Left lung (tissue), 10 donors: Measurements from ENCODE around the gene TRMU. TPM values are rescaled to one million over a fixed set of nuclear protein-coding genes. Genes with fewer than 3 reads are reported as not detected.

ENCODE experiments used
- ATAC-seq: fragments of 200-7000 bp; cut with Tn5 transposase; one replicate; pipeline ENCODE4 v1.9.1; 2020; ENCODE audit warnings: moderate library complexity
- DNase-seq, 4 donors: peaks; one replicate each; pipeline ENCODE4 v3.0.0-alpha.2; 2013 to 2020
- H3K27ac ChIP-seq, 2 donors: fragments of 200-600 bp; sonication (generic) in 1 of 2; one replicate each; pipeline versions ENCODE4 v1.5.0 to v1.8.0; 2020 to 2021
- H3K27me3 ChIP-seq, 2 donors: fragments of 200-600 bp; sonication (generic) in 1 of 2; one replicate each; pipeline versions ENCODE4 v1.5.0 to v1.8.0; 2020 to 2021
- H3K36me3 ChIP-seq, 2 donors: fragments of 200-600 bp; sonication (generic) in 1 of 2; one replicate each; pipeline versions ENCODE4 v1.5.0 to v1.8.0; 2020 to 2021
- H3K4me1 ChIP-seq, 2 donors: fragments of 200-600 bp; one replicate each; pipeline ENCODE4 v1.8.0; 2021
- H3K4me3 ChIP-seq, 2 donors: fragments of 200-600 bp; sonication (generic) in 1 of 2; one replicate each; pipeline versions ENCODE4 v1.5.0 to v1.8.0; 2020 to 2021; ENCODE audit warnings: mild to moderate bottlenecking in 1 of 2
- H3K9me3 ChIP-seq, 2 donors: fragments of 200-600 bp; sonication (generic) in 1 of 2; one replicate each; pipeline versions ENCODE4 v1.5.0 to v1.8.0; 2020 to 2021
- intact Hi-C, 2 donors: fragments of 100-400 bp; cut with DNase I; formaldehyde crosslinking; loops; one replicate each; pipeline versions ENCODE4 v1.11.2 to v1.14.2; 2022
- polyA plus RNA-seq, 6 donors: library from polyadenylated mRNA; unstranded; fragments of 120-200 nt; gene quantifications; one replicate each; pipeline ENCODE4 v1.2.1, GENCODE V29; 2013; ENCODE audit not compliant: insufficient read length in 6 of 6
- total RNA-seq, 2 donors: library from RNA; stranded (reverse); fragmentation: NEBNext Ultra II Directional; extraction: Animal tissue kit (Norgen Biotek cat#: 25700); gene quantifications; one replicate each; pipeline ENCODE4 v1.2.1, GENCODE V29; 2021
- TF ChIP-seq, protein P1 (sequence below), 2 donors: fragments of 200-600 bp; sonication (generic) in 1 of 2; IDR thresholded peaks; one replicate each; pipeline versions ENCODE4 v1.5.0 to v1.8.0; 2021; ENCODE audit warnings: antibody characterized with exemption in 2 of 2
- donor health status: DM: no; HTN: yes; CAD: no.
- donor health status: DM: no; HTN: no; CAD: no.

Gene TRMU
- total and polyA plus RNA-seq, 8 donors = 34.1 to 53.1 (median 42.5) TPM

DNA sequence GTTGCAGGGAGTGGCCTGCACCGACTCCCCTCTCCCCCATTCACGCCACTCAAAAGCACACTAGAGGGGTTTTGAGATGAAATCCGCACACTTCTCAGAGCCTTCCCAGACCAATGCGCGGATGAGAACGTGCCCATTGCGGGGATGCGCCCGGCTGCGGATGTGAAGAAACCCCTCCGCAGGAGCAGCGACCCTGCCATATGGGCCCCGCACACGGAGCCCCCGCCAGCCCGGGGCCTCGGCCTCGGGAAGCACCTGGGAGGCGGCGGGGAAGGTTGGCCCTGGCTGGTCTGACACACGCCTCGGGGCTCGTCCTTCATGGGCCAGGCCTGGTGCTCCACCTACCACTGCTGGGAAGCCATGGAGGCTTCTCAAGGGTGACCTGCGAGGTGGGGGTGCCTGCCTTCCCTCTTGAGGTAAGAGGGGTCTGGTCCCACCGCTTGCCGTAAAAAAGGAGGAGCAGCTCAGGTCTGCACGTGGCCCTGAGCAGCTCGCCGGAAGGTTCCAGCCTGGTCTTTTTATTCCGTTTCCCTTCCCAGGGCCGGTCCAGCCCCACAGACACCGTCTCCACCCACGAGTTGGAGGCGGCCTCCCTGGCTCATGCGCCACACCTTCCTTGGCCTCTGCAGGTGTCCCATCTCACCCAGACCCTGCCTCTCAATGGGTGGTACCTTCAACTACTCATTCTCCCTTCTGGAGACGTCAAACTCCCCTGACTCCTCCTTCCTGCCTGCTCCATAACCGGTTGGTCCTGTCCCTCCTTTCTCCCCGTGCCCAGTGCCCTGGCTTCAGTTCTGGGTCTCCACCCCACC, 39.4 kb downstream of the TRMU start:
- peaks cover 0 to 10% of the 10 kb centered on the region in 2 donors for H3K9me3 ChIP-seq
- H3K27ac ChIP-seq = no peak overlapping the region
- no peak overlapping the region for H3K4me3 ChIP-seq
- peaks cover 0 to 18% of the 10 kb centered on the region in 2 donors for H3K27me3 ChIP-seq
- DNase-seq (peak in 3 of 4 donors; percentile 77 to 88 (median 79)), ATAC-seq (peak; percentile 69)
- TF ChIP-seq, protein P1, sequence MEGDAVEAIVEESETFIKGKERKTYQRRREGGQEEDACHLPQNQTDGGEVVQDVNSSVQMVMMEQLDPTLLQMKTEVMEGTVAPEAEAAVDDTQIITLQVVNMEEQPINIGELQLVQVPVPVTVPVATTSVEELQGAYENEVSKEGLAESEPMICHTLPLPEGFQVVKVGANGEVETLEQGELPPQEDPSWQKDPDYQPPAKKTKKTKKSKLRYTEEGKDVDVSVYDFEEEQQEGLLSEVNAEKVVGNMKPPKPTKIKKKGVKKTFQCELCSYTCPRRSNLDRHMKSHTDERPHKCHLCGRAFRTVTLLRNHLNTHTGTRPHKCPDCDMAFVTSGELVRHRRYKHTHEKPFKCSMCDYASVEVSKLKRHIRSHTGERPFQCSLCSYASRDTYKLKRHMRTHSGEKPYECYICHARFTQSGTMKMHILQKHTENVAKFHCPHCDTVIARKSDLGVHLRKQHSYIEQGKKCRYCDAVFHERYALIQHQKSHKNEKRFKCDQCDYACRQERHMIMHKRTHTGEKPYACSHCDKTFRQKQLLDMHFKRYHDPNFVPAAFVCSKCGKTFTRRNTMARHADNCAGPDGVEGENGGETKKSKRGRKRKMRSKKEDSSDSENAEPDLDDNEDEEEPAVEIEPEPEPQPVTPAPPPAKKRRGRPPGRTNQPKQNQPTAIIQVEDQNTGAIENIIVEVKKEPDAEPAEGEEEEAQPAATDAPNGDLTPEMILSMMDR (IDR thresholded peaks at IDR 0.05) = no peak
- intact Hi-C loops = no loop called here
- H3K4me1 ChIP-seq = peaks cover 8 to 14% of the 10 kb centered on the region in 2 donors
- no peaks in the 10 kb centered on the region for H3K36me3 ChIP-seq

DNA sequence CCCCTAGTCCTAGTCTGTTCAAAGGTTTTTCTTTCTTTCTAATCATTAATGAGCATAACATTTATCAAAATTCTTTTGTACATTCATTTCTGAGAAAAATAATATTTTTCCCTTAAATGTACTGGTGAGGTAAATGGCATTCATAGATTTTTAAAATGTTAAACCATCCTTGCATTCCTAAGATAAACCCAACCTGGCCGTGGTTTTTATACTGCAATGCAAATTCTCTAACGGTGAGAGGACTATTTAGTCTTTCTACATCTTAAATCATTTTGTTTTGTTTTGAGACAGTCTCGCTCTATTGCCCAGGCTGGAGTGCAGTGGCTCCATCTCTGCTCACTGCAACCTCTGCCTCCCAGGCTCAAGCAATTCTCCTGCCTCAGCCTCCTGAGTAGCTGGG, 40.6 kb downstream of the TRMU start:
- DNase-seq = peak in 1 of 4 donors; percentile 1
- Histone ChIP-seq H3K4me1 (peaks cover 8 to 14% of the 10 kb centered on the region in 2 donors), H3K27ac (peak overlapping the region; percentile 72 to 83), H3K9me3 (peaks cover 0 to 10% of the 10 kb centered on the region in 2 donors), H3K4me3 (peak overlapping the region in 1 of 2 donors; percentile 7), H3K36me3 (no peaks in the 10 kb centered on the region), H3K27me3 (peaks cover 0 to 18% of the 10 kb centered on the region in 2 donors)
- ATAC-seq = no peak
- TF ChIP-seq, protein P1 (IDR thresholded peaks at IDR 0.05) = no peak
- intact Hi-C loops = no loop called here

DNA sequence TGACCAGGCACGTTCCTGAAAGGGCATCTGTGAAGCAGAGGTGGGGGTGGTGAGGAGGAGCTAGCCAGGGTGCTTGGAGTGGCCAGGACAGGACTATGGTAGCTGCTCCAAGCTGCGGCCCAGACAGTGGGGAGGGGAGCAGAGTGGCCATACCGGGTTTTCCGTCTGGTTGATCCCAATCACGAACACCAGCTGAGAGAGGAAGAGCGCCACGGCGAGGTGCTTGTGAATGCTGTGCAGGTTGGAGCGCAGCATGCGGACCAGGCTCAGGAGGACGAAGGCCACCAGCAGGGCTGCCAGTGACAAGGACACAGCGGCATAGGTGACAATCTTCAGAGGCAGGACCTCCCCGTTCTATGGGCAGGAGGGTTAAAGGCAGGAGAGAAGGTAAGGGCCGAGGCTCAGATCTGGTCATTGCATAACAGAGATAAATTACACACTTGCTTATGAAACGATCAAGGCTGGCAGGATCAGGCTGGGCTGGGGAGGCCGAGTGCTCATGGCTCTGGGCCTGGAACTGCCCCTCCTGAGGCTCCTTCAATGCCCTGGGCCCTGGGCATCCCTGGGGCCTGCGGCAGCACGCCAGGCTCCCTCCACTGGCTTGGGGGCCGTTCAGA, 41.5 kb downstream of the TRMU start:
- Histone ChIP-seq H3K27ac (peak overlapping the region; percentile 72 to 83), H3K27me3 (peaks cover 0 to 18% of the 10 kb centered on the region in 2 donors), H3K36me3 (no peaks in the 10 kb centered on the region), H3K4me1 (peaks cover 8 to 14% of the 10 kb centered on the region in 2 donors), H3K9me3 (peaks cover 0 to 10% of the 10 kb centered on the region in 2 donors), H3K4me3 (no peak overlapping the region)
- peak in 1 of 4 donors; percentile 65 for DNase-seq
- intact Hi-C loops = no loop called here
- peak; percentile 29 for ATAC-seq
- TF ChIP-seq, protein P1 (IDR thresholded peaks at IDR 0.05) = no peak

DNA sequence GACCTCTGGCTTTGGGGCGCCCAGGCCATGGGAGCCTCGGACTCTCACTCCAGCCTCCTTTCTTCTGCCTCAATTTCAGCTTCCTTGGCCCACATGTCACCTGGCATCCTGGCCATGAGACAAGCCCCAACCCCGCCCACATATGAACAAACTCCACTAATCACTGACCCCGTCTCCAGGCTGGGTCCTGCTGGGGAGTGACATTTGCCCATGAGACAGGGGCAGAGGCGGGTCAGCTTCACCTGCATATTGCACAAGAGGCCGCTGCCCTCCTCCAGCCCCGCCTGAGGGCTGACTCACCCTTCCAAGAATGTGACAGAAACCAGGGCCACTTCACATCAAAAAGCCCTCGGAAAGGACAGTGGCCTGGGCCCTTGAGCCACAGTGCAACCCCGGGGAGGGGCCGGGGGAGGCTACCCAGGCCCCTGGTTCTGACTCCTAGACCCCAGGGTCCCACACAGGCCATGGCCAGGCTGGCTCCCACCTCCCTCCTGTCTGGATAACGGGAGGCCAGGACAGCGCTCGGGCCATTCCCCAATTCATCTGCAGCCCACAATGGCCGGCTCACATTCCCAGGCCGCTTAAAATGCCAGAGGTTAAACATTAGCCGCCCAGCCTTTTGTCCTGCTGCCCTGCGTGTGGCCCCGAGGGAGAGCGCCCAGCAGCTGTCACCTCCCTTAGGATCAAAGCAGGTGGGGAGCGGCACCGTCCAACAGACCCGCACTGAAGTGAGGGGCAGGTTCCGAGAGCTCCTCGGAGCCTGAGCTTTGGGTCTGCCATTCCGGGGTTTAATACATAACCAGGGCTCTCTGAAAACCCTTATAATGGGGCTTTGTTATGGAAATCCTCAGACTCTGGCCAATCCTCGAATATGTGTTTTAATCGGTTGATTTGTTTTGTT, 42.3 kb downstream of the TRMU start:
- Histone ChIP-seq H3K27me3 (peaks cover 0 to 18% of the 10 kb centered on the region in 2 donors), H3K9me3 (peaks cover 0 to 10% of the 10 kb centered on the region in 2 donors), H3K27ac (peak overlapping the region; percentile 72 to 83), H3K36me3 (no peaks in the 10 kb centered on the region), H3K4me1 (peaks cover 8 to 14% of the 10 kb centered on the region in 2 donors), H3K4me3 (no peak overlapping the region)
- TF ChIP-seq, protein P1 (IDR thresholded peaks at IDR 0.05) = no peak
- intact Hi-C loops = no loop called here
- DNase-seq = peak in 3 of 4 donors; percentile 65 to 89 (median 85)
- peak; percentile 78 for ATAC-seq
